Fibroblast of lung (primary cell): ENCODE measurements around the gene TMEM131. TPM values are rescaled to one million over a fixed set of nuclear protein-coding genes. Genes with fewer than 3 reads are reported as not detected.

ENCODE experiments used
- DNase-seq, 2 donors: peaks; one replicate each; pipeline versions ENCODE4 v3.0.0 to v3.0.0-alpha.2; 2010; ENCODE audit warnings: low read depth in 2 of 2
- H2AFZ ChIP-seq: 2 replicates; pipeline ENCODE4 v1.5.1; 2012; ENCODE audit warnings: low read length, control low read depth, inconsistent platforms
- H3K27ac ChIP-seq: 2 replicates; pipeline ENCODE4 v1.5.1; 2011; ENCODE audit warnings: low read length, control low read depth; ENCODE audit not compliant: insufficient read depth
- H3K27me3 ChIP-seq: 2 replicates; pipeline ENCODE4 v1.5.1; 2011; ENCODE audit warnings: mild to moderate bottlenecking, low read length; ENCODE audit not compliant: control insufficient read depth, insufficient read depth
- H3K36me3 ChIP-seq: 2 replicates; pipeline ENCODE4 v1.5.1; 2011; ENCODE audit warnings: low read length; ENCODE audit not compliant: control insufficient read depth, insufficient read depth
- H3K4me1 ChIP-seq: 2 replicates; pipeline ENCODE4 v1.5.1; 2011; ENCODE audit warnings: low read length; ENCODE audit not compliant: control insufficient read depth, insufficient read depth; ENCODE audit errors: extremely low read depth
- H3K4me2 ChIP-seq: 2 replicates; pipeline ENCODE4 v1.5.1; 2011; ENCODE audit warnings: low read length, control low read depth; ENCODE audit not compliant: insufficient read depth; ENCODE audit errors: extremely low read depth
- H3K4me3 ChIP-seq, 4 experiments: fragments of 200-600 bp in 1 of 4; sonication (generic) in 1 of 4; replicated peaks in 1 of 4; 2 replicates each; pipeline ENCODE4 v1.5.1; 2011 to 2016; ENCODE audit warnings: low read length in 4 of 4, low read depth in 3 of 4, mild to moderate bottlenecking in 3 of 4, control low read depth in 2 of 4, inconsistent platforms in 1 of 4, mixed read lengths in 1 of 4; ENCODE audit not compliant: insufficient read depth in 1 of 4; ENCODE audit errors: control extremely low read depth in 1 of 4
- H3K79me2 ChIP-seq: 2 replicates; pipeline ENCODE4 v1.5.1; 2012; ENCODE audit warnings: mild to moderate bottlenecking, low read length, inconsistent platforms; ENCODE audit not compliant: control insufficient read depth, insufficient read depth
- H3K9ac ChIP-seq: 2 replicates; pipeline ENCODE4 v1.5.1; 2011; ENCODE audit warnings: mild to moderate bottlenecking, low read length, control low read depth; ENCODE audit not compliant: insufficient read depth
- H3K9me3 ChIP-seq: 2 replicates; pipeline ENCODE4 v1.5.1; 2012; ENCODE audit warnings: low read depth, low read length; ENCODE audit not compliant: control insufficient read depth, insufficient read depth
- H4K20me1 ChIP-seq: 2 replicates; pipeline ENCODE4 v1.5.1; 2011; ENCODE audit warnings: low read length; ENCODE audit not compliant: control insufficient read depth, insufficient read depth; ENCODE audit errors: extremely low read depth
- EZH2 ChIP-seq: IDR thresholded peaks from 2 replicates; pipeline ENCODE4 v1.5.1; 2012; ENCODE audit warnings: low read length, control low read depth, mild to moderate bottlenecking; ENCODE audit errors: missing control alignments
- polyA plus RNA-seq, 2 donors: library from polyadenylated mRNA; depleted of rRNA in 1 of 2; stranded (reverse) in 1 of 2; unstranded in 1 of 2; fragments of >200 nt; gene quantifications; 2 replicates each; pipeline ENCODE4 v1.2.1, GENCODE V29; 2011 to 2012; ENCODE audit warnings: missing spikeins in 1 of 2
- total RNA-seq: library from RNA; depleted of rRNA; stranded (reverse); fragments of >200 nt; gene quantifications from 2 replicates; pipeline ENCODE4 v1.2.1, GENCODE V29; 2014
- TF ChIP-seq, protein P1 (sequence below), 2 donors: IDR thresholded peaks in 1 of 2; conservative IDR thresholded peaks in 1 of 2; 1 replicate in 1 of 2; 2 replicates in 1 of 2; pipeline ENCODE4 v1.5.1; 2011 to 2012; ENCODE audit warnings: low read length in 2 of 2, control low read depth in 1 of 2, inconsistent platforms in 1 of 2, low read depth in 1 of 2, mild to moderate bottlenecking in 1 of 2

TMEM131 gene
- total and polyA plus RNA-seq, 2 donors (not counting 1 experiment from before 2014, with no cell fraction given), result 18.1 to 32.4 TPM

DNA sequence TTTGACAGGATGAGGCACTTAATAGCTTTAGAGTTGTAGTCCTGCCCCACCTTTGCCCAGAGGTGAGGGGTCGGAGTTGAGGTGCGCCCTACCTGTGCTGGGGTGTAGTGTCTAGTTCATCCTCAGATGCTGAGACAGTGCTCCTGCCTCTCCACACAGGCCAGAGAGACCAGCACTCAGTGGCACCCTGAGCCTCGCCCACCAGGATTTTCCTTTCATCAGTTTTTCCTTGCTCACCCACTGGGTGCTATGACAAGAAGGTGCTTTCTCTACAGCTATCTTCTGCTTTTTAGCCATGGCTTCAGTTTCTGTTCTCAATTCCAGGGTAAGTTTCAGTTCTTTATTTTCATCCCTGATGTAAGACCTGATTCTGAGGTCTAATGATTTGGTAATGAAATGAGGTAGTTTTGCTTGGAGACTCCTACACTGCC lies 16.8 kb upstream of the TMEM131 start:
- Histone ChIP-seq H3K4me3 (no peak overlapping the region), H3K4me2 (no peak overlapping the region), H3K9me3 (no peaks in the 10 kb centered on the region), H2AFZ (no peak overlapping the region), H3K79me2 (no peaks in the 10 kb centered on the region), H4K20me1 (no peaks in the 10 kb centered on the region), H3K27me3 (no peaks in the 10 kb centered on the region), H3K9ac (no peak overlapping the region), H3K36me3 (no peaks in the 10 kb centered on the region), H3K4me1 (no peaks in the 10 kb centered on the region), H3K27ac (no peak overlapping the region)
- TF ChIP-seq, protein P1, sequence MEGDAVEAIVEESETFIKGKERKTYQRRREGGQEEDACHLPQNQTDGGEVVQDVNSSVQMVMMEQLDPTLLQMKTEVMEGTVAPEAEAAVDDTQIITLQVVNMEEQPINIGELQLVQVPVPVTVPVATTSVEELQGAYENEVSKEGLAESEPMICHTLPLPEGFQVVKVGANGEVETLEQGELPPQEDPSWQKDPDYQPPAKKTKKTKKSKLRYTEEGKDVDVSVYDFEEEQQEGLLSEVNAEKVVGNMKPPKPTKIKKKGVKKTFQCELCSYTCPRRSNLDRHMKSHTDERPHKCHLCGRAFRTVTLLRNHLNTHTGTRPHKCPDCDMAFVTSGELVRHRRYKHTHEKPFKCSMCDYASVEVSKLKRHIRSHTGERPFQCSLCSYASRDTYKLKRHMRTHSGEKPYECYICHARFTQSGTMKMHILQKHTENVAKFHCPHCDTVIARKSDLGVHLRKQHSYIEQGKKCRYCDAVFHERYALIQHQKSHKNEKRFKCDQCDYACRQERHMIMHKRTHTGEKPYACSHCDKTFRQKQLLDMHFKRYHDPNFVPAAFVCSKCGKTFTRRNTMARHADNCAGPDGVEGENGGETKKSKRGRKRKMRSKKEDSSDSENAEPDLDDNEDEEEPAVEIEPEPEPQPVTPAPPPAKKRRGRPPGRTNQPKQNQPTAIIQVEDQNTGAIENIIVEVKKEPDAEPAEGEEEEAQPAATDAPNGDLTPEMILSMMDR (conservative IDR thresholded peaks at IDR 0.05 in 1 of 2, IDR thresholded peaks at IDR 0.05 in 1 of 2; ENCODE audit: low read depth in 1 of 2, low read length in 2 of 2), result no peak
- TF ChIP-seq EZH2, result no peak
- DNase-seq, result no peak

DNA sequence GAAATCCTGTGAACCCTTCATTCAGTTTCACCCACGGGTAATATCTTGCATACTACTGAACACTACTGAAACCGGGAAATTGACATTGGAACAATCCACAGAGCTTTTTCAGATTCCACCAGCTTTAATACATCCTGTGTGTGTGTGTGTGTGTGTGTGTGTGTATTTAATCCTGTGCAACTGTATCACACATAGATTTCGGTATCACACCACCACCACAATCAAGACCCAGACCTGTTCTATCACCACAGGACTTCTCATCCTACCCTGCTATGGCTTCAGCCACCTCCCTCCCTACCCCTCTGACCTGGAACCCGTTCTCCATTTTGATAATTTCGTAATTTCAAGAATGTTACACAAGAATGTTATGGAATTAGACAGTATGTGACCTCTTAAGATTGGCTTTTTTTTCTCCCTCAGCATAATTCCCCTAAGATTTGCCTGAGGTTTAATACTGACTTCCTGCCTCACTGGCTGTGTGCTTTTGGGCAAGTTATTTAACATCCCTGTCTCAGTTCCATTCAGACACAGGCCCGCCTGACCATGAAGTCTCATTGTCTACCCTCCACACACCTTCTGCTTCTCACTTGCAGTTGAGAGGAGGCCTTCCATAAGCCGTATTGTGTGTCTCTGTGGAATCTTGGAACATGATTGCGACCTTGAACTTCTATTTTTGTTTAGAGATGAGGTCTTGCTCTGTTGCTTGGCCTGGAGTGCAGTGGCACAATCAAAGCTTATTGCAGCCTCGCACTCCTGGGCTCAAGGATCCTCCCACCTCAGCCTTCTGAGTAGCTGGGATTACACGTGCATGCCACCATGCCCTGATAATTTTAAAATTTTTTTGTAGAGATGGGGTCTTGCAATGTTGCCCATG lies 14.4 kb upstream of the TMEM131 start:
- Histone ChIP-seq H3K27me3 (no peaks in the 10 kb centered on the region), H2AFZ (peak overlapping the region; percentile 6), H3K4me1 (no peaks in the 10 kb centered on the region), H3K36me3 (no peaks in the 10 kb centered on the region), H3K4me2 (no peak overlapping the region), H3K27ac (no peak overlapping the region), H4K20me1 (no peaks in the 10 kb centered on the region), H3K4me3 (no peak overlapping the region), H3K79me2 (no peaks in the 10 kb centered on the region), H3K9ac (no peak overlapping the region), H3K9me3 (no peaks in the 10 kb centered on the region)
- TF ChIP-seq EZH2, result no peak
- TF ChIP-seq, protein P1 (conservative IDR thresholded peaks at IDR 0.05 in 1 of 2, IDR thresholded peaks at IDR 0.05 in 1 of 2; ENCODE audit: low read depth in 1 of 2, low read length in 2 of 2), result no peak
- DNase-seq, result no peak

DNA sequence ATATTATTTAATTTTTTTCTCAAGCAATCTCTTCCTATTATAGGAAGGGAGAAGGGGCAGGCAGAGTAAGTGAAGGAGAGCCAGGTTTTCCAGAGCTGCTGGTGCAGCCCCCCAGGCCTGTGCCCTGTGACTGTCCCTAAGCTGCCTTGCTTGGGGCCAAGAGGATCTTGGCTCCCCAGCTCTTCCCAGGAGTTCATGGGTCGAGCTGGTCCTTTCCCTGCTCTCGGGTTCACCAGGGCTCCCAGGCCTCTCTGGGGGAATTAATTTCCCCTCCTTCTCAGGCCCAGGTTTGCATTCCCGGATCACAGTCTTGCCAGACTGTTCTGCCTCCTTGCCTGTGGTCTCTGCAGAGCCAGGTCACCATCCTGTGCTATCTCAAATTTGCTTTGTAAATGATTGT lies 12.7 kb upstream of the TMEM131 start:
- no peaks in the 10 kb centered on the region for H3K36me3 ChIP-seq
- no peak for DNase-seq
- H4K20me1 ChIP-seq, result no peaks in the 10 kb centered on the region
- H3K9me3 ChIP-seq, result no peaks in the 10 kb centered on the region
- no peaks in the 10 kb centered on the region for H3K4me1 ChIP-seq
- no peak overlapping the region for H3K9ac ChIP-seq
- TF ChIP-seq EZH2, result no peak
- TF ChIP-seq, protein P1 (conservative IDR thresholded peaks at IDR 0.05 in 1 of 2, IDR thresholded peaks at IDR 0.05 in 1 of 2; ENCODE audit: low read depth in 1 of 2, low read length in 2 of 2), result no peak
- no peaks in the 10 kb centered on the region for H3K27me3 ChIP-seq
- no peak overlapping the region for H3K4me2 ChIP-seq
- H3K27ac ChIP-seq, result no peak overlapping the region
- no peak overlapping the region for H3K4me3 ChIP-seq
- no peaks in the 10 kb centered on the region for H3K79me2 ChIP-seq
- no peak overlapping the region for H2AFZ ChIP-seq
